Suprapubic skin (tissue), 4 donors: Measurements from ENCODE around the gene DOK1. TPM values are rescaled to one million over a fixed set of nuclear protein-coding genes. Genes with fewer than 3 reads are reported as not detected.

Experiments used
- DNase-seq, 2 donors: peaks; one replicate each; pipeline ENCODE4 v3.0.0-alpha.2; 2019; ENCODE audit warnings: low spot score in 2 of 2
- H3K27ac ChIP-seq: fragments of 200-600 bp; sonication (generic); one replicate; pipeline ENCODE4 v1.5.1; 2019
- H3K27me3 ChIP-seq: fragments of 200-600 bp; sonication (generic); one replicate; pipeline ENCODE4 v1.5.1; 2019
- H3K36me3 ChIP-seq: fragments of 200-600 bp; sonication (generic); one replicate; pipeline ENCODE4 v1.5.1; 2019
- H3K4me1 ChIP-seq: fragments of 200-600 bp; sonication (generic); one replicate; pipeline ENCODE4 v1.5.1; 2019
- H3K4me3 ChIP-seq: fragments of 200-600 bp; sonication (generic); one replicate; pipeline ENCODE4 v1.5.1; 2019; ENCODE audit warnings: mild to moderate bottlenecking
- H3K9me3 ChIP-seq: fragments of 200-600 bp; sonication (generic); one replicate; pipeline ENCODE4 v1.5.1; 2019
- EP300 ChIP-seq: sonication (generic); formaldehyde crosslinking; IDR thresholded peaks from one replicate; pipeline ENCODE4 v1.6.1; 2017; ENCODE audit warnings: antibody characterized with exemption
- POLR2A ChIP-seq, 2 donors: fragments of 450-650 bp; IDR thresholded peaks; one replicate each; pipeline ENCODE4 v1.6.1; 2017; ENCODE audit warnings: antibody characterized with exemption in 2 of 2, mild to moderate bottlenecking in 2 of 2, moderate library complexity in 2 of 2
- POLR2AphosphoS5 ChIP-seq, 3 donors: sonication (generic); formaldehyde crosslinking; IDR thresholded peaks; one replicate each; pipeline ENCODE4 v1.6.1; 2017; ENCODE audit warnings: antibody characterized with exemption in 3 of 3
- WGBS: methylation state at CpG from one replicate; pipeline ENCODE4 v1.1.5; 2018; 5-methylcytosine and 5-hydroxymethylcytosine counted together
- total RNA-seq, 4 donors: library from RNA; depleted of rRNA; stranded (reverse); fragments of >200 nt; gene quantifications; one replicate each; pipeline ENCODE4 v1.1.0, GENCODE V29; 2016
- TF ChIP-seq, protein P1 (sequence below), 2 donors: fragments of 200-600 bp in 1 of 2; fragments of 450-650 bp in 1 of 2; sonication (generic) in 1 of 2; IDR thresholded peaks; one replicate each; pipeline ENCODE4 v1.5.1; 2016 to 2019; ENCODE audit warnings: antibody characterized with exemption in 2 of 2, mild to moderate bottlenecking in 1 of 2, moderate library complexity in 1 of 2

The DOK1 gene
- total RNA-seq, result 10 to 100 TPM in 1 of 4 donors, 1 to 10 TPM in 3; 3.3 to 10.6 (median 5.4) TPM

- WGBS, result 2% methylated on average over 18 of the region's 73 CpGs
- H3K4me1 ChIP-seq, result peaks cover 30% of the 10 kb centered on the region
- peak; percentile 89 to 90 for DNase-seq
- H3K4me3 ChIP-seq, result peak within 1 kb of the TSS; percentile 56
- peak within 1 kb of the TSS; percentile 78 for H3K27ac ChIP-seq
- peaks cover 16% of the 10 kb centered on the region for H3K27me3 ChIP-seq
- H3K9me3 ChIP-seq, result no peaks in the 10 kb centered on the region
- TF ChIP-seq POLR2A (IDR thresholded peaks at IDR 0.05) (no peak), POLR2AphosphoS5 (IDR thresholded peaks at IDR 0.05) (no peak), EP300 (no peak)
- TF ChIP-seq, protein P1, sequence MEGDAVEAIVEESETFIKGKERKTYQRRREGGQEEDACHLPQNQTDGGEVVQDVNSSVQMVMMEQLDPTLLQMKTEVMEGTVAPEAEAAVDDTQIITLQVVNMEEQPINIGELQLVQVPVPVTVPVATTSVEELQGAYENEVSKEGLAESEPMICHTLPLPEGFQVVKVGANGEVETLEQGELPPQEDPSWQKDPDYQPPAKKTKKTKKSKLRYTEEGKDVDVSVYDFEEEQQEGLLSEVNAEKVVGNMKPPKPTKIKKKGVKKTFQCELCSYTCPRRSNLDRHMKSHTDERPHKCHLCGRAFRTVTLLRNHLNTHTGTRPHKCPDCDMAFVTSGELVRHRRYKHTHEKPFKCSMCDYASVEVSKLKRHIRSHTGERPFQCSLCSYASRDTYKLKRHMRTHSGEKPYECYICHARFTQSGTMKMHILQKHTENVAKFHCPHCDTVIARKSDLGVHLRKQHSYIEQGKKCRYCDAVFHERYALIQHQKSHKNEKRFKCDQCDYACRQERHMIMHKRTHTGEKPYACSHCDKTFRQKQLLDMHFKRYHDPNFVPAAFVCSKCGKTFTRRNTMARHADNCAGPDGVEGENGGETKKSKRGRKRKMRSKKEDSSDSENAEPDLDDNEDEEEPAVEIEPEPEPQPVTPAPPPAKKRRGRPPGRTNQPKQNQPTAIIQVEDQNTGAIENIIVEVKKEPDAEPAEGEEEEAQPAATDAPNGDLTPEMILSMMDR (IDR thresholded peaks at IDR 0.05), result no peak
- no peaks in the 10 kb centered on the region for H3K36me3 ChIP-seq
Observed at GRCh38 chr2:74553892-74554819, at the start of gene DOK1, which contains the start of gene LOXL3. Gene DOK1 (plus strand): TSS chr2:74554720. CDS start chr2:74554755, 35 bp downstream. Gene LOXL3 (minus strand): TSS chr2:74553942. CDS start chr2:74552634, 1,308 bp downstream.

DNA sequence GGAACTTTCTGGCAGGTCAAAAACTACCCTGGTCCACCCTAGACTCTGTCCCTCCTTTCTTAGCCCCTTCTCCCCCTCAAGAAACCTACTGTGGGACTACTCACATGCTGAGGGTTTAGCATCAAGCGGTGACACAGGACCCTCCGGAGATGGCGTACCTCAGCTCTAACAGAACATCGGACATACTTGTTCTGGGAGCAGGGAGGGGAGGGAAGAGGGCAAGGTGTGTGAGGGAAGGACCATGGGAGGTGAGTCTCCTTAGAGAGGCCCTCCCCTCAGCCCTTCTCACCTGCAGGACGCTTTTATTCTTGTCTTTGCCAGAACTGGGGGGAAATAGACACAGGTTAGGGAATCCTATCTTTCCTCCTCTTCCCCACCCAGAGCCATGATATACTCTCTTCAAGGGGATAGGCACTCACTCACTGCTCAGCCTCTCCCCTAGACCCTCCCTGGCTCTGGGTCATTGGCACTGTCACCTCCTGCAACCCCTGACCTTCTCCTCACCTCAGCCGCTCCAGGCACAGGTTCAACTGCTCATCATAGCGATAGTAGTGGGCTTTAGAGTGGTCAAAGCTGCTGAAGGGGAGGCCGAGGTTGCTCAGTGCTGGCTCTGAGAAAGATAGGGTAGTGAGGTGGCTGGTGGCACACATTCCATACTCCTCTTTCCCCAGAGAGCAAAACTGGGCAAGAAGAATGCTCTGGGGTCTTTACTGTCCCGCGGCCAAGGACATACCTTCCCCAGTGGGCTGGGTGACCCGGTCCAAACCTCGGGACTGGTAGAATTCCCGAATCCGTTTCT lies 48.9 kb upstream of the DOK1 start:
- H3K27me3 ChIP-seq, result peaks cover 40% of the 10 kb centered on the region
- 94% methylated on average over 14 of the region's 14 CpGs for whole genome bisulfite sequencing
- H3K27ac ChIP-seq, result no peak overlapping the region

GRCh38 chr2:74507145-74507925 lies 47.2 kb upstream of the DOK1 start, which contains the start of gene PCGF1:
Gene PCGF1 (minus strand): TSS chr2:74507695. CDS start chr2:74507668, 27 bp downstream.
- Histone ChIP-seq H3K27me3 (peaks cover 42% of the 10 kb centered on the region), H3K36me3 (peaks cover 16% of the 10 kb centered on the region), H3K9me3 (no peaks in the 10 kb centered on the region), H3K27ac (peak within 1 kb of the TSS; percentile 99), H3K4me1 (peaks cover 54% of the 10 kb centered on the region), H3K4me3 (peak within 1 kb of the TSS; percentile 79)
- 1% methylated on average over 52 of the region's 56 CpGs for WGBS
- DNase-seq, result peak; percentile 98 to 99
- TF ChIP-seq EP300 (no peak), POLR2AphosphoS5 (IDR thresholded peaks at IDR 0.05) (peak; percentile 7 to 82 (median 51))
- TF ChIP-seq, protein P1 (IDR thresholded peaks at IDR 0.05), result peak in 1 of 2 donors; percentile 33

More for the DNA sequence above, 48.9 kb upstream of the DOK1 start:
- peaks cover 59% of the 10 kb centered on the region for H3K4me1 ChIP-seq
- no peak for TF ChIP-seq POLR2AphosphoS5 (IDR thresholded peaks at IDR 0.05)
- TF ChIP-seq EP300, result no peak
- H3K9me3 ChIP-seq, result no peaks in the 10 kb centered on the region
- no peak for DNase-seq
- H3K4me3 ChIP-seq, result peak overlapping the region; percentile 79
- peaks cover 16% of the 10 kb centered on the region for H3K36me3 ChIP-seq

- peaks cover 16% of the 10 kb centered on the region for H3K36me3 ChIP-seq
- peak in 1 of 2 donors; percentile 82 for DNase-seq
- 9% methylated on average over 35 of the region's 38 CpGs for WGBS
- peak overlapping the region; percentile 99 for H3K27ac ChIP-seq
- H3K4me3 ChIP-seq, result peak overlapping the region; percentile 79
- TF ChIP-seq EP300 (no peak), POLR2A (IDR thresholded peaks at IDR 0.05) (no peak), POLR2AphosphoS5 (IDR thresholded peaks at IDR 0.05) (no peak)
- TF ChIP-seq, protein P1 (IDR thresholded peaks at IDR 0.05), result no peak
- peaks cover 47% of the 10 kb centered on the region for H3K4me1 ChIP-seq
- no peaks in the 10 kb centered on the region for H3K9me3 ChIP-seq
- H3K27me3 ChIP-seq, result peaks cover 42% of the 10 kb centered on the region
Observed at GRCh38 chr2:74507926-74508520, 46.5 kb upstream of the DOK1 start.

DNA sequence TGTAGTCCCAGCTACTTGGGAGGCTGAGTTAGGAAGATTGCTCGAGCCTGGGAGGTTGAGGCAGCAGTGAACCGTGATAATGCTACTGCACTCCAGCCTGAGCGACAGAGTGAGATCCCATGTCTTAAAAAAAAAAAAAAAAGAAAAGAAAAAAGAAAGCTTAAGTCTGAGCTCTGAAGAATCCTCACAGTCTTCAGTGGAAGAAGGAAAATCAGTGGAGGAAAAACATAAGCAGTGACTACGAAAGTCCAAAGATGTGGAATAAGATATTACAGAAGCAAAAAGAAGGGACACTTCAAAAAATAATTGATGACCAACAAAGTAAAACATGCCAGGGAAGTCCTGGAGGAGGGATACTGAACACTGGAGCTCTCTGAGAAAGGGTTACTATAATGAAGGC lies 44.2 kb upstream of the DOK1 start:
- TF ChIP-seq POLR2A (IDR thresholded peaks at IDR 0.05), result no peak
- no peak for TF ChIP-seq EP300
- TF ChIP-seq, protein P1 (IDR thresholded peaks at IDR 0.05), result no peak
- no peak for TF ChIP-seq POLR2AphosphoS5 (IDR thresholded peaks at IDR 0.05)
- peaks cover 50% of the 10 kb centered on the region for H3K4me1 ChIP-seq
- 96% methylated on average over 4 of the region's 4 CpGs for WGBS

More for the DNA sequence above, 44.2 kb upstream of the DOK1 start:
- no peaks in the 10 kb centered on the region for H3K9me3 ChIP-seq
- H3K27ac ChIP-seq, result no peak overlapping the region
- H3K4me3 ChIP-seq, result no peak overlapping the region
- peaks cover 61% of the 10 kb centered on the region for H3K27me3 ChIP-seq
- peaks cover 7% of the 10 kb centered on the region for H3K36me3 ChIP-seq
- no peak for DNase-seq
